ENCODE measurements around the gene UNG. TPM values are rescaled to one million over a fixed set of nuclear protein-coding genes. Genes with fewer than 3 reads are reported as not detected.

The UNG gene
- total and polyA plus RNA-seq, 8 donors, result 13.8 to 27.2 (median 18.6) TPM

DNA sequence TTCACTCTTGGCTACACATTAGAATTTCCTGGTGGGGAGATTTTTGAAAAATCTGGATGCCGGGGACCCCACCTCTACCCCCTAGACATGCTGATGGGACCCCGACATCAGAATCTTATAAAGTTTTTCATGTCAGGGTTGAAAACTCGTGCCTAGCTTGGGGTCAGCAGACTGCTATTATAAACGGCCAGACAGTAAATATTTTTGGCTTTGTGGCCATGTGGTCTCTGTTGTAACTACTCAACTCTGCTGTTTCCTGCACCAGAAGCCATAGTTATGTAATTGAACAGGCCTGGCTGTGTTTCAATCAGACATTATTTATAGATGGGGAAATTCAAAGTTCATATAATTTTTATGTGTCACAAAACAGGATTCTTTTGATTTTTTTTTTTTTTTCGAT lies 60.6 kb downstream of the UNG start:
- Histone ChIP-seq H3K36me3 (no peaks in the 10 kb centered on the region), H3K27me3 (no peaks in the 10 kb centered on the region), H3K4me1 (peaks cover 36 to 85% (median 58%) of the 10 kb centered on the region in 4 donors), H3K27ac (peak overlapping the region; percentile 4 to 95 (median 67)), H3K4me3 (no peak overlapping the region), H3K9me3 (no peaks in the 10 kb centered on the region)
- peak in 1 of 2 donors; percentile 48 for DNase-seq
- 27 to 67% (median 46%) methylated on average over 5 of the region's 5 CpGs for WGBS, 5 donors
- TF ChIP-seq POLR2AphosphoS5 (IDR thresholded peaks at IDR 0.05), result peak in 2 of 3 donors; percentile 30 to 57
- TF ChIP-seq, protein P1, sequence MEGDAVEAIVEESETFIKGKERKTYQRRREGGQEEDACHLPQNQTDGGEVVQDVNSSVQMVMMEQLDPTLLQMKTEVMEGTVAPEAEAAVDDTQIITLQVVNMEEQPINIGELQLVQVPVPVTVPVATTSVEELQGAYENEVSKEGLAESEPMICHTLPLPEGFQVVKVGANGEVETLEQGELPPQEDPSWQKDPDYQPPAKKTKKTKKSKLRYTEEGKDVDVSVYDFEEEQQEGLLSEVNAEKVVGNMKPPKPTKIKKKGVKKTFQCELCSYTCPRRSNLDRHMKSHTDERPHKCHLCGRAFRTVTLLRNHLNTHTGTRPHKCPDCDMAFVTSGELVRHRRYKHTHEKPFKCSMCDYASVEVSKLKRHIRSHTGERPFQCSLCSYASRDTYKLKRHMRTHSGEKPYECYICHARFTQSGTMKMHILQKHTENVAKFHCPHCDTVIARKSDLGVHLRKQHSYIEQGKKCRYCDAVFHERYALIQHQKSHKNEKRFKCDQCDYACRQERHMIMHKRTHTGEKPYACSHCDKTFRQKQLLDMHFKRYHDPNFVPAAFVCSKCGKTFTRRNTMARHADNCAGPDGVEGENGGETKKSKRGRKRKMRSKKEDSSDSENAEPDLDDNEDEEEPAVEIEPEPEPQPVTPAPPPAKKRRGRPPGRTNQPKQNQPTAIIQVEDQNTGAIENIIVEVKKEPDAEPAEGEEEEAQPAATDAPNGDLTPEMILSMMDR (IDR thresholded peaks at IDR 0.05), result no peak
- intact Hi-C loops (cut with DNase I; ENCODE audit: low total_unique reads), result no loop called here

DNA sequence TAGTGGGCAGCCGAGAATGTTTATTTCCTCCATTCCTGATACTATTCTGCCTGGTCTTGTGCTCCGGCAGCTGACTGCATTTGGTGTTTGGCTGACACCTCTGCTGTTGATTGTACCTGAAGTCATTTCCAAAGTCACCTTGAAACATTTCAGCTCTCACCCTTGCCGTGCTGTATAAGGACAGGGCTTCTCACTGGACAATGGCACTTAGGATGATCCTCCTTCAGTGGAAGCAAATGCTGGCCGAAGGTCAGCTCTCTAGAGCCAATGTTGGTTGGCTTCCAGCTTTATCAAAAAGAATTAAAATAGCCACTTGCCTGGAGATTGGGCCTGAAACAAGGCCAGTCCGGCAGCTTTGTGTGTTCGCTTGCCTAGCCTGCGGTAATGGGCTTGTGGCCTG lies 63.0 kb downstream of the UNG start:
- TF ChIP-seq POLR2A (IDR thresholded peaks at IDR 0.05) (no peak), POLR2AphosphoS5 (IDR thresholded peaks at IDR 0.05) (no peak), EP300 (IDR thresholded peaks at IDR 0.05) (no peak)
- TF ChIP-seq, protein P1 (IDR thresholded peaks at IDR 0.05), result no peak
- H3K36me3 ChIP-seq, result peaks cover 0 to 16% (median 10%) of the 10 kb centered on the region in 4 donors
- H3K4me3 ChIP-seq, result no peak overlapping the region
- peaks cover 21 to 68% (median 44%) of the 10 kb centered on the region in 4 donors for H3K4me1 ChIP-seq
- WGBS, 5 donors, result 41 to 68% (median 49%) methylated on average over 7 of the region's 7 CpGs
- DNase-seq, result peak in 1 of 2 donors; percentile 20
- intact Hi-C loops (cut with DNase I; ENCODE audit: low total_unique reads), result no loop called here
- H3K27ac ChIP-seq, result peak overlapping the region; percentile 55 to 95 (median 63)
- H3K27me3 ChIP-seq, result no peaks in the 10 kb centered on the region
- no peaks in the 10 kb centered on the region for H3K9me3 ChIP-seq

Small RNA genes within 50 kb of the gene (small RNA-seq; reads per million reads assigned to genes)
- 0 to 0.08 (median 0) reads per million in 4 donors for gene RNA5SP372

Other genes with a start within 250 kb of the UNG start
- gene SSH1, start 240.0 kb upstream of the UNG start, total RNA-seq, result 100 to 1,000 TPM in 1 of 5 donors, 10 to 100 TPM in 4; 10.1 to 172 (median 22.9) TPM
- gene SSH1, start 240.0 kb upstream of the UNG start, polyA plus RNA-seq, result 1 to 10 TPM; 2.3 to 6.0 (median 3.2) TPM
- gene DAO, start 217.5 kb upstream of the UNG start, total RNA-seq, result not detected
- not detected for gene DAO, start 217.5 kb upstream of the UNG start, polyA plus RNA-seq
- gene SVOP, start 76.5 kb upstream of the UNG start, total RNA-seq, result under 1 TPM in 2 of 5 donors, not detected in 3; 0.37 to 0.89 TPM
- gene SVOP, start 76.5 kb upstream of the UNG start, polyA plus RNA-seq, result 1 to 10 TPM in 1 of 3 donors, under 1 TPM in 2; 0.08 to 2.0 (median 0.19) TPM
- gene USP30, start 45.0 kb upstream of the UNG start, total RNA-seq, result 10 to 100 TPM; 10.3 to 41.4 (median 12.9) TPM
- 1 to 10 TPM; 3.2 to 5.7 (median 3.4) TPM for gene USP30, start 45.0 kb upstream of the UNG start, polyA plus RNA-seq
- 10 to 100 TPM in 4 of 5 donors, not detected in 1; 12.3 to 28.1 (median 22.0) TPM for gene ALKBH2, start 4.1 kb upstream of the UNG start, total RNA-seq
- 10 to 100 TPM; 17.0 to 33.3 (median 22.3) TPM for gene ALKBH2, start 4.1 kb upstream of the UNG start, polyA plus RNA-seq
- gene ACACB, start 19.0 kb downstream of the UNG start, total RNA-seq, result 1,000 to 10,000 TPM in 1 of 5 donors, 100 to 1,000 TPM in 1, 10 to 100 TPM in 3; 47.2 to 2,520 (median 84.1) TPM
- 10 to 100 TPM in 2 of 3 donors, 1 to 10 TPM in 1; 6.1 to 15.0 (median 11.9) TPM for gene ACACB, start 19.0 kb downstream of the UNG start, polyA plus RNA-seq
- gene FOXN4, start 211.7 kb downstream of the UNG start, total RNA-seq, result not detected
- not detected for gene FOXN4, start 211.7 kb downstream of the UNG start, polyA plus RNA-seq

Measured in stomach (tissue), 9 donors.